Left cardiac atrium (tissue), 4 donors: ENCODE results near the gene GPATCH4. TPM values are rescaled to one million over a fixed set of nuclear protein-coding genes. Genes with fewer than 3 reads are reported as not detected.
"Not testable (repeated sequence)": the region's sequence is repeated elsewhere in the genome, so short reads cannot be mapped to it uniquely, and the experiment has no call there.

Experiments used
- ATAC-seq, 2 donors: fragments of 200-7000 bp; cut with Tn5 transposase; one replicate each; pipeline ENCODE4 v1.9.1; 2020; ENCODE audit warnings: mild to moderate bottlenecking in 2 of 2, moderate library complexity in 2 of 2
- DNase-seq: peaks from one replicate; pipeline ENCODE4 v3.0.0-alpha.2; 2020
- intact Hi-C, 2 donors: fragments of 100-400 bp; cut with DNase I; formaldehyde crosslinking; loops; one replicate each; pipeline versions ENCODE4 v1.14.1 to v1.15.1; 2022 to 2023
- total RNA-seq, 2 donors: library from RNA; stranded (reverse); fragmentation: NEBNext Ultra II Directional; extraction: Animal tissue kit (Norgen Biotek cat#: 25700); gene quantifications; one replicate each; pipeline ENCODE4 v1.2.1, GENCODE V29; 2021
- donor health status: DM: no; HTN: yes; CAD: no.
- donor health status: DM: no; HTN: yes; CAD: no; lungs with severe emphysema.
- donor health status: DM: yes; HTN: yes; CAD: no.
- donor health status: Dilated cardiomyopathy.

Gene GPATCH4
- total RNA-seq, 2 donors from 2014 or later, result 14.6 to 27.0 TPM

DNA sequence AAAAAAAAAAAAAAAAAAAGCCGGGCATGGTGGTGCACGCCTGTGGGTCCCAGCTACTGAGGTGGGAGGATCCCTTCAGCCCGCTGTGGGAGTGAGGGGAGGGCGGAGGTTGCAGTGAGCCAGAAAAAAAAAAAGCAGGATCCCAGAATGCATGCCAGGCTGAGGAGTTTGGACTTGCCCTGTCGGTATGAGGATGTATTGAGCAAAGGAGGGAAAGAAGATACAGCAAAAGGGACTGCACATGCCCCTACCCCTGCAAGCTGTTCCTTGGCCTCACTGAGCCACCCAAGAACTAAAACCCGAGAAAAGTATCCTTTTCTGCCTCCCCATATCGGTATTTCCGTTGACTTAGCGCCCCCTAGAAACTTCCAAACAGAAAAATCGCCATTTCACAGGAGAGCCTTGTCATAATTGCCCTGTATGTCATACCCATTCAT is 1.3 kb upstream of the GPATCH4 start:
- ATAC-seq, result no peak
- intact Hi-C loops, result loop anchor here (2.0 to 10.0 kb wide), 3 partner anchors 118 to 218 kb away; no protein-coding TSS in a partner anchor
- DNase-seq, result no peak

DNA sequence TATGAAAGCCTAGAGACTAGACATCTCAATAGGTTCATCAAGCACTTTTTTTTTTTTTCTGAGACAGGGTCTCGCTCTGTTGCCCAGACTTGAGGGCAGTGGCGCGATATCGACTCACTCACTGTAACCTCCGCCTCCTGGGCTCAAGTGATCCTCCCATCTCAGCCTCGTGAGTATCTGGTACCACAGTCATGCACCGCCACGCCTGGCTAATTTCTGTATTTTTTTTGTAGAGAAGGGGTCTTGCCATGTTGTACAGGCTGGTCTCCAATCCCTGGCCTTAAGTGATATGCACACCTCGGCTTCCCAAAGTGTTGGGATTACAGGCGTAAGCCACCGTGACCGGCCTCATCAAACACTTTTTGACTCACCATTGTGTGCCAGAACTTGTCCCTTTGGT is 613 bp upstream of the GPATCH4 start:
- DNase-seq (no peak), ATAC-seq (peak in 1 of 2 donors; percentile 5)
- intact Hi-C loops, result loop anchor here (2.0 to 10.0 kb wide), 3 partner anchors 117 to 217 kb away; no protein-coding TSS in a partner anchor

DNA sequence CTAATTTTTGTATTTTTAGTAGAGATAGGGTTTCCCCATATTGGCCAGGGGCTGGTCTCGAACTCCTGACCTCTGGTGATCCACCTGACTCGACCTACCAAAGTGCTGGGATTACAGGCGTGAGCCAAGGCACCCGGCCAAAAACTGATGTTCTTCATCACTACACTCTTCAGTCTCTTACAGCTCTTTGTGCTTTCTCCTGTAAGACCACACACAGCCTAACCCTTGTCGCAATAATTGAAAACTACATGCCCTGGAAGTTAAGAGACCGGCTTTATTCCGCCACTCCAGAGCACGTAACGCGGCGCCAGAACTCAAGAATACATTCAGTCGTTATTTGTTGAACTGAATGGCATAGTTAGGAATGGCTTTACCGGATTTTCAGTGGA is 552 bp downstream of the GPATCH4 start:
- peak in 1 of 2 donors; percentile 7 for ATAC-seq
- intact Hi-C loops, result loop anchor here (10.0 kb wide), 2 partner anchors 116 to 216 kb away; no protein-coding TSS in a partner anchor
- DNase-seq, result no peak

DNA sequence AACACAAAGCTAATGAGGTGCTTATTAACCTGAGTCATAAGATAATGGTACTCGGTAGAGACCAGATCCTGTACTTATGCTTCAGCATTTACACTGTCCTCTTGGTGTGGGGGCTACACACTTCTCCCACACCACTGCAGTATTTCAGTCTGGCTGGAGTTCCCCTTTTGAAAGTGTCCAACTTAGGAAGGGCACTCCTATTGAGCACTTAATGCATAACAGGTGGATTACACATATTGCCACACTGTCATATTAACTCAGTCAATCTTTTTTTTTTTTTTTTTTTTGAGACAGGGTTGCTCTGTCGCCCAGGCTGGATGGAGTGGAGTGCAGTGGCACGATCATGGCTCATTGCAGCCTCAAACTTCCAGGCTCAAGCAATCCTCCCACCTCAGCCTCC is 1.5 kb downstream of the GPATCH4 start:
- ATAC-seq (no peak), DNase-seq (no peak)
- intact Hi-C loops, result loop anchor here (10.0 kb wide), 2 partner anchors 115 to 215 kb away; no protein-coding TSS in a partner anchor

DNA sequence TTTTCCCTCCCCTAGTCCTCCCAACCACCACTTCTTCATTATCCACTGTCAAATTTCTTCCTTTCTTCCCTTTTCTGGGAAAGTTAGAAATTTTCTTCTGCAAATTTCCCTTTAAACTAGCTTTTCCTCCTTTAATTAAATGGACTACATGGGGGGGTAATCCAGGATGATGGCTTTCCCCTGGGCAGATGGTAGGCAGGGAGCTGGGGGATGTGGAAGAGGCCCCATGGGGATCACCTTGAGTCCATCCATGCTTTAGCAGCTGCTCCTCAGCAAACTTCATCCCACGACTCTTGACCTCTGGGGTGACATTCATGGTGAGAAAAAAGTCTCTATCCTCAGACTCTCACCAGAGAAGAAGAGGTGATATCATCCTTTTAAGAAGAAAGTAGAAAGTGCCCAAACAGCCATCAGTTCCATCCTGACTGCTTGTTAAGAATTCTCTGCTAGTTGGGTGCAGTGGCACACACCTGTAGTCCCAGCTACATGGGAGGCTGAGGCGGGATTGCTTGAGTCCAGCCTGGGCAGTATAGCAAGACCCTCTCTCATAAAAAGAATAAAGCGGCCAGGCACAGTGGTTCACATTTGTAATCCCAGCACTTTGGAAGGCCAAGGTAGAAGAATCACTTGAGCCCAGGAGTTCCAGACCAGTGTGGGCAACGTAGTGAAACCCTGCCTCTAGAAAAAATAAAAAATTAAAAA is 2.4 kb downstream of the GPATCH4 start:
- ATAC-seq (no peak), DNase-seq (no peak)
- intact Hi-C loops, result no loop called here

DNA sequence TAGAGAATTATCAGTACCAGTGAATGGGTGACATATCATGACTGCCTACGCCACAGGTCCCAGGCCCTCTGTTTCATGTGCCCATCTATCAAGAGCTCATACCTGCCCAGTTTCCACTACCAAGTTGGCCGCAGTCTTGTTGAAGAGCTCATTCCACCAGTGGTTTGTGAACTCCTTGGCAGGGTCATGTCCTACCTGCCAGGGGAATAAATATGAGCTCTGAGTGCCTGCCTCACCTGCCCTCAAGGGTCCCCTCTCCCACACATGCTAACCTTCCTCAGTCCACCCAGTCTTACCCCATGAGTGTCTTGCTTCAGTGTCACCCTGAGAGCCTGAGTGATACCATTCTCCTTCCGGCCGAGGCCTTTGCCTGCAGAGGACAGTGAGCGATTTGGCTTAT is 3.2 kb downstream of the GPATCH4 start:
- ATAC-seq (no peak), DNase-seq (no peak)
- intact Hi-C loops, result no loop called here

DNA sequence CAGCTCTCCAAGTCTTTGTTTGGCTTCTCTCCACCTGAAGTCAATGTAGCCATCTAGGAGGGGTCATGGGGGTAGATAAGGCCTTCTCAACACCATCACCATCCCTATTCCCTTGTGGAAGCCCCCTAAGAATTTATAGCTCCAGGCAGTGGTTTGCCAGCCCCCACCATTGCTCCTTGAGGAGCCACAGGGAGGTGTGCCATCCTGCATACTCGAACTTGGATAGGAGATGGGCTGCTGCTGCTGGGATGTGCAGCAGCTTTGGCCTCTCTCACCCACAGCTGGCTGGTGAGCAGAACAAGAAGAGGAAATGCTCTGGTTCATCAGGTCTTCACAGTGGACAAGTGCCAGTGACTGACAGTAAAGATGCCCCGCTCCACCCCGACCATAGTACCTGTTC is 4.9 kb downstream of the GPATCH4 start:
- no peak for ATAC-seq
- no peak for DNase-seq
- intact Hi-C loops, result no loop called here

DNA sequence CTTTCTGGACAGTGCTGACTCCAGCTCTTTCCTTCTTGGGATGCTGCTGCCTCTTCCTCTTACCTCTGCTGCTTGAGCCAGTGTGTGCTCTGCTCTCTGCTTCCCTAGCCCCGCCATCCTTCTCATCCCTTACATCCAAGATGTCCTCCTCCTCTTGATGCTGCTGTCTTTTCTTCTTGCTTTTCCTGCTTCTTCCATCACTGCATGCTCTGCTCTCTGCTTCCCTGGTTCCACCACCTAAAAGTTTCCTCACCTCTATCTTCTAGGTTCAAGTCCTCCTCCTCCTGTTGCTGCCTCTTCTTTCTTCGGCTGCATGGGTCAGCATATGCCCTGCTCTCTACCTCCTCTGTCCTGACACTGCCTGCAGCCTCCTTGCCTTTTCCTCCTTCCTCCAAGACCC is 6.3 kb downstream of the GPATCH4 start:
- DNase-seq (no peak), ATAC-seq (no peak)
- intact Hi-C loops, result no loop called here

DNA sequence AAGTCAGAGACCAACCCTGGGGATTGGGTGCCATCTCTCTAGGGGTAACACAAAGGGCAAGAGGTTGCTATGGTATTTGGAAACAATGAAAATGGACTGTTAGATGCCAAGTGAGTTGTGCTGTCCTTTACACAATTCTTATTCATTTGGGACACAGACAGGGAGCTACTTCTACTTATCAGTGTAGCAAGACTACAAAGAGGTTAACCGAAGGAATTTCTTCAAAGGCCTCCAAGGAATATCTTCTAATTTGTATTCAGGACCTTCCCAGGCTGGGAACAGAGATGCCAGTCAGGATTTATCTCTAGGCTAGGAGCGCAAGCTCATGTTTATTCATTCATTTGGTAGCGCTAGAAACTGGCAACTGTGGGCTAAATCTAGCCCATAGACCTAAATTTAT is 7.1 kb downstream of the GPATCH4 start:
- ATAC-seq, result no peak
- intact Hi-C loops, result no loop called here
- DNase-seq, result no peak

DNA sequence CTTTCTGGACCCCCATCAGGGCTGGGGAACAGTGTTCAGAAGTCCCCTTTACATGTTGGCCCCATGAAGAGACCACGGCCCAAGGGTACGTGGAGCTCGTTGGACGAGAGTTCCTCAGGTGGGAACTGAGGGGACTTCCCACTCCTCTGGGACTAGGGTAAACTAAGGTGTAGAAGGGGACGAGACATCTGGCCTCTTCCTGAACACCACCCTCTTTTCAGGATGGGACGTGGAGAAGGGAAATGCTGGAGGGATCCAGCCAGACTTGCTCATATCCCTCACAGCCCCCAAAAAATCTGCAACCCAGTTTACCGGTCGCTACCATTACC is 7.7 kb downstream of the GPATCH4 start:
- no peak for ATAC-seq
- intact Hi-C loops, result no loop called here
- no peak for DNase-seq

DNA sequence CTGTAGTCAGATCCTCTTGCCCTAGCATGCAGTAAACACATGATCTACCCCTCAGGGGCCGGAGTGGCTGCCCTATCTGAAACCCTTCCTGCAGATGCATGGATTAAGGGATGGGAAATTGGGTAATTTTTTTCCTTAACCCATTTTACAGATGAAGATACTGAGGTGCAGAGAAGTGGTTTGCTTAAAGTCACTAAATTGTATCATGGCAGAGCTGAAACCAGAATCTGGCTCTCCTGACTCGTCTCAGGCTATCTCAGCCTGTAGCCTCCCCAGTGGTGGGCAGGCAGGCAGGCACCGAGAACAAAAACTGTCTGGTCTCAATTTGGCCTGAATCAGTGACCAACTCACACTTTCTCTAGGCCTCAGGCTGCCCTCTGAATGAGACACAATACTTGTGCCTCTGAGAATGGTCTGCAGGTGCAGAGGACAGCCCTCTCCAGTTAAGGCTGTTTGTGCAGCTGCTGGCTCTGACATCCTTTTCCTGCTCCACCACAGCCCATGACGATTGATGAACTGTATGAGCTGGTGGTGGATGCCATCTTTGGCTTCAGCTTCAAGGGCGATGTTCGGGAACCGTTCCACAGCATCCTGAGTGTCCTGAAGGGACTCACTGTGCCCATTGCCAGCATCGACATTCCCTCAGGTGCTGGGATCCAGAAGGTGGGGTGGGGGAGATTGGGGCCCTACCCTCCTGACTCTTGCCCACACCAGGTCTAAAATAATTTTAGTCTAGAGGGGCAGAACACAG is 8.2 kb downstream of the GPATCH4 start:
- no peak for ATAC-seq
- intact Hi-C loops, result no loop called here
- no peak for DNase-seq

DNA sequence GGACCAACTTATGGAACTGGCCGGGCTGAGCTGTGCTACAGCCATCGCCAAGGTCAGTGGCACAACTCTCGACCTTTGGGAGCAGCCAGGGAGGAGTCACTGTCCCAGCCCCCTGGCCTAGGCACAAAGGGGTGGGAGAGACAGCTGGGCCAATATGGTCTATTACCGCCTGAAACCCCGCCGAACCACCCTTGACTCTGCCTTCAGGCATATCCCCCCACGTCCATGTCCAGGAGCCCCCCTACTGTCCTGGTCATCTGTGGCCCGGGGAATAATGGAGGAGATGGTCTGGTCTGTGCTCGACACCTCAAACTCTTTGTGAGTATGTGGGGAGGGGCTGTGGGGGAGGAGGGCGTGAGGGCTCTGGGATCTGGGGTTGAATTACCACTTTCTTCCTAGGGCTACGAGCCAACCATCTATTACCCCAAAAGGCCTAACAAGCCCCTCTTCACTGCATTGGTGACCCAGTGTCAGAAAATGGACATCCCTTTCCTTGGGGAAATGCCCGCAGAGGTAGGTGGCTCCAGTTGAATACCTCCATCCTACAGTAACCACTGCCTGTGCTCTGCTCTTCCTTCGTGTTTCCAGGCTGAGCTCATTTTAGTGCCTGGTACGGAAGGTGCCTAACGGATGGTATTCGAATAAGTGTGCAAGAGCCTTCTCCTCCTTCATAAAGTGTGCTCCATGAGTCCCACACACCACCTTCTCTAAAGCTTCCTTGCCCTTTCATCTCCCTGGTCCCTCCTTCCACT is 8.9 kb downstream of the GPATCH4 start:
- intact Hi-C loops, result no loop called here
- DNase-seq (no peak), ATAC-seq (peak in 1 of 2 donors; percentile 3)

DNA sequence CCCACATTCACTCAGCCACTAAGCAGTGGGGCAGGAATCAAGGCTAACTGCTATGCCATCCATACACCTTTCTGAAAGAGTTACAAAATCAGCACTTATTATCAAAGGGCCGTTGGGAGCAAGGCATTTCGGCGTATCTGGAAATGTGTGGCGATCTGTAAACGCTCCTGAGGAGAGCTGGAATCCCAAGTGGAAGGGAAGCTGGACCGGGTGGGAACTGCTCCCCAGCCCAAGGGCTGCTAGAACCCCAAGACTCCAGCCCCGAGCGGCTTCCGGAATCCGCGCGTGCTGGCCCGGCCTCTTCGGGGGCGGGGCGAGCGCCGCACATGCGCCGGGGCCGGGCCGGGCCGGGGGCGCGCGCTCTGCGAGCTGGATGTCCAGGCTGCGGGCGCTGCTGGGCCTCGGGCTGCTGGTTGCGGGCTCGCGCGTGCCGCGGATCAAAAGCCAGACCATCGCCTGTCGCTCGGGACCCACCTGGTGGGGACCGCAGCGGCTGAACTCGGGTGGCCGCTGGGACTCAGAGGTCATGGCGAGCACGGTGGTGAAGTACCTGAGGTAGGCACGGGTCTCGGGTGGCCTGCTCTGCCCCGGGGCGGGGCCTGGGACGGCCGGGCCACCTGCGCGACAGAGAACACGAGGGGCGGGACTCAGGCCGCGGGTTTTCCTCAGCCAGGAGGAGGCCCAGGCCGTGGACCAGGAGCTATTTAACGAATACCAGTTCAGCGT is 9.7 kb downstream of the GPATCH4 start, which contains the start of gene NAXE:
Gene NAXE, plus strand, starts transcription at position 345 of the 726 bp plus-strand sequence. Its CDS starts 29 bp downstream, at position 374.
- DNase-seq (peak; percentile 80), ATAC-seq (peak; percentile 97 to 98)
- intact Hi-C loops, result no loop called here

DNA sequence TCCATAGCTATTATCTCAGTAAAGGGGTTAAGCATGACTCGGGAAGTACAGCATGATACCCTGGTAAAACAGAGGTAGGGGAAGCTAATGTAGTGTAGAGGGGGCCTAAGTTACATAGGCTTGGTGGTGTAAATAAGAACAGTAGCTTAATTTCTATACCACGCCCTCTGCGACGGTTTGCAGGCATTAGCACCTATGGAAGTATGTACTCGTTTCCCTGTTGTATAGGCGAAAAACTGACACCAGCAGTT is 10.2 kb downstream of the GPATCH4 start:
- DNase-seq (no peak), ATAC-seq (no peak)
- intact Hi-C loops, result no loop called here

DNA sequence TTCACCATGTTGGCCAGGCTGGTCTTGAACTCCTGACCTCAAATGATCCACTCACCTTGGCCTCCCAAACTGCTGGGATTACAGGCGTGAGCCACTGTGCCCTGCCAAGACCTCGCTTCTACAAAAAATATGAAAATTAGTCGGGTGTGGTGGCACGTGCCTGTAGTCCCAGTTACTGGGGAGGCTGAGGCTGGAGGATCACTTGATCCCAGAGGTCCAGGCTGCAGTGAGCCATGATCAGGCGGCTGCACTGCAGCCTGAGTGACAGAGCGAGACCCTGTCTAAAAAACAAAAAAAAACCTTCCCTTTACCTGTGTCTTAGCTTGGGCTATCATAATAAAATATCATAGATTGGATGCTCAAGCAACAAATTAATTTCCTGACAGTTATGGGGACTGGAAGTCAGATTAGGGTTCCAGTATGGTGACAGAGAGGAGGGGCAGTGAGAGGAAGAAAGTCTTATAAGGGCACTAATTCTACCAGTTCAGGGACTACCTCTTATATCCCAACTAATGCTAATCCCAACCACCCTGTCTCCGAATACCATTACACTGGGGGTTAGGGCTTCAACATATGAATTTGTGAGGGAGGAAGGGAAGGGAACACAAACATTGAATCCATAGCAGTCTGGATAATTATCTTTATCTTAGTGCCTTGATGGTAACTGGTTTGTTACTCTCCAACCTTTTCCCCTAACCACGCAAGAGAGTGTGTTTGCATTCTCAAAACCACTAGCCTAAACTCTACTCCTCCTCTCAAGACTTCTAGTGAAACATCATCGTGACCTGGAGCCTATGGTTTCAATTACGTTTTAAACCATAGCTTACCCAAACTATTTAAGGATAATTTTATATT is 10.7 kb downstream of the GPATCH4 start:
- no peak for DNase-seq
- intact Hi-C loops, result no loop called here
- ATAC-seq, result no peak

DNA sequence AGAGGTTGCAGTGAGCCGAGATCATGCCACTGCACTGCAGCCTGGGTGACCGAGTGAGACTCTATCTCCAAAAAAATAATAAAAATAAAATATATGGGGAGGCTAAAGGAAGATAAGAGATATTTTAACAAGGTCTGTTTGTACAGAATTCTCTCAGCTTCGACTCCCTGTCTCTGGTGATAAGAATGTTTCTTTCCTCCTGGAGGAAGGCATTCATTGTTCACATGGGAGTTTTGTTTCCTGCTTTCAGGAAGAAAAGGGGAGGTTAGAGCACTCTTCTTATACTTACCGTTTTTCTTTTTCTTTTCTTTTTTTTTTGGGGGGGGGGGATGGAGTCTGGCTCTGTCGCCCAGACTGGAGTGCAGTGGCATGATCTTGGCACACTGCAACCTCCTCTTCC is 11.7 kb downstream of the GPATCH4 start:
- no peak for ATAC-seq
- intact Hi-C loops, result no loop called here
- no peak for DNase-seq

DNA sequence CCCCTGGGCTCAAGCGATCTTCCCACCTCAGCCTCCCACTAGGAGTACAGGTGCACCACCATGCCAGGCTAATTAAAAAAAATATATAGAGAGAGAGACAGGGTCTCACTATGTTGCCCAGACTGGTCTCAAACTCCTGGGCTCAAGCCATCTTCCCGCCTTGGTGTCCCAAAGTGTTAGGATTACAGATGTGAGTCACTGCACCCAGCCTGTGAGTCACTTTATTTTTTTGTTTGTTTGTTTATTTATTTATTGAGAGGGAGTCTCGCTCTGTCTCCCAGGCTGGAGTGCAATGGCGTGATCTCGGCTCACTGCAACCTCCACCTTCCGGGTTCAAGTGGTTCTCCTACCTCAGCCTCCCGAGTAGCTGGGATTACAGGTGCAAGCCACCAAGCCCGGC is 13.4 kb downstream of the GPATCH4 start:
- DNase-seq, ATAC-seq, intact Hi-C loops: not testable (repeated sequence)

DNA sequence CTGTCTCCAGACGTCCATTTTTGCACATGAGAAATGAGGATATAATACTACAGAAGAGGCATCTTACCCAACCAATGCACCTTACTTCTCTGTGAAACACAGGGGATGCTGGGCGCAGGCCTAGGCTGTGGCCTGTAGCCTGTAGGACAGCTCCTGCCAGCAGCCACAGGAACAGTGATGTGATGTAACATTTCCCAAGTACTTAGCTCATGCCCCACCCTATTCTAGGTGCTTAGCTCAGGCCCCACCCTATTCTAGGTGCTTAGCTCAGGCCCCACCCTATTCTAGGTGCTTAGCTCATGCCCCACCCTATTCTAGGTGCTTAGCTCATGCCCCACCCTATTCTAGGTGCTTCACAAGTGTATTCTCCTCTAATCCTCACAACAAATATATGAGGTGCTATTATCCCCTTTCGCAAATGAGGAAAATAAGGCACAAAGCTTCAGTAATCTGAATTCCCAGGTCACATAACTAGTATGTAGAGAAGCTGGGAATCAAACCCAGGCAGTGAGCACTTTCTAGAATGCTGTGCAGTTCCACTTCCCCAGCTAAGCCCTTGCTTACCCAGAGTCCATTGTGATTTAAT is 14.3 kb downstream of the GPATCH4 start:
- intact Hi-C loops, result no loop called here
- DNase-seq (no peak), ATAC-seq (no peak)
